GM19193 (cell line): ENCODE results near the gene KRT14.

Experiments
- POLR2A ChIP-seq: IDR thresholded peaks from 4 replicates; pipeline ENCODE4 v1.6.1; 2011; ENCODE audit not compliant: insufficient read depth, insufficient read length; ENCODE audit errors: extremely low read depth

The KRT14 gene

GRCh38 chr17:41579484-41580243, 7.0 kb downstream of the KRT14 start:
- TF ChIP-seq POLR2A = no peak

GRCh38 chr17:41578971-41579370, 7.7 kb downstream of the KRT14 start:
- TF ChIP-seq POLR2A = no peak

DNA sequence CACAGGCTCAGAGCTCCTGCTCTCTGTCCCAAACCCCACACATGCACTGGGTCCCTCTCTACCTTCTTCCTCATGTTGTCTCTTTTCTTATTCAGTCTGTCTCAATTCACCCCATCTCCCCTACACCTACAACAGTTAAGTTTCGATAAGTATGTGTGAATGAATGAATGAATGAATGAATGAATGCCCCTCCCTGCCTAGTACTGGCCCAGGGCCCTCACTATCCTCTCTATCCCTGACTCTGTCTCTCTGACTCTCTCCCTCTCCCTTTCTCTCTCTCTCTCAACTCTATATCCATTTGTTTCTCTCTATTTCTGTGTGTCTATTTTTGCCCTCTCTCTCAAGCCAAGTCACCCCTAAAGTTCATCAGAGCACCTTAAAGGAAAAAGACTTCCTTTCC, 8.2 kb downstream of the KRT14 start:
- TF ChIP-seq POLR2A = no peak

DNA sequence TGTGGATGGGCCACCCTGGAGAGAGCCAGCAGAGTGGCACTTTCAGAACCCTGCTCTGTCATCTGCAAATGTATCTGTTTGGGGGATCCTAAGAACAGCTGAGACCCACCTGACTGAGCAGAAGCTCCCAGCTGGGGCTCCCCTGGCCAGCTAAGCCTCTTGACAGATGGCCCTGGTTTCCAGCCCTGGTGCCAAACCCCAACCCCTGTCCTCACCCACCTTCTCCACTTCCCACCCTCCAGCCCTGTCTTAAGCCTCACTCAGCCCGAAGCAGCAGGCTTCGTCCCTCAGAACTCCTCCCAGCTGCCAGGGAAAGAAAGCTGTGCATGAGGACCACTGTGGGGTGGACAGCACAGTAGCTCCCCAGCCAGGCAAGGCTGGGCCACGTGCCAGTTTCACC, 11.4 kb downstream of the KRT14 start:
- no peak for TF ChIP-seq POLR2A

DNA sequence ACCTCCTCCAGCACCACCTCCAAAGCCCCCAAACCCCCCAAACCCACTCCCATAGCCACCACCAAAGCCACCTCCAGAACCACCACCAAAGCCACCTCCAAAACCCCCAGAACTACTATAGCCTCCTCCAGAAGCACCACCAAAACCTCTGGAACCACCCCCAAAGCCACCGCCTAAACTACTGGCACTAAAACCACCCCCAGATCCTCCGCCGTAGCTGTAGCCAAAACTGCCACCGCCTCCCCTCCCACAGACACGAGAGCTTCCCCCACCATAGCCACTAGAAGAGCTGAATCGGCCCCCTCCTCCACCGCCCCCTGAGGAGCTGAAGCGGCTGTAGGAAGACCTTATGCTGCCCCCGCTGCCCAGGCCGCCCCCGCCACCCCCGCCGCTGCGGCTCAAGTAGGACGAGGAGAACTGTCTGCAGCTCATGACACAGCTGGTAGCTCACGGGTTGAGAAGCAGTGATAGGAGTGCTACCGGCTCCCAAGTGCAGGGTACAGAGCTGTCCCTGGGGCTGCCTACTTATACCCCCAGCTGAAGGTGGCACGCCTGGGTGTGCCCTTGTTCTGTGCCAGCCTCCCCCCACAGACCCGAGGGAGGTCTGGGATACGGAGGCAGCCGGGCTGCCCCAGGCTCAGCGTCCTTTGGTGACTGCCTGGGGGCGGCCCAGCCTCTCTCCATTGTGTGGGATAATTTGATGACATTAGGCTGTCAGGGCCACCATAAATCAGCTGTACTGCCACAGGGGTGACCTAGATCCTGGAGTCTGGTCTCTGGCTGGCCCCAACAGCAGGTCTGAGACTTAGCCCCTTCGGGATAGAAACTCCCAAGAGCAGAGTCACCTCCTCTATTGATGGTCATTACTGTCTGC, 14.9 kb downstream of the KRT14 start, which contains the start of gene KRT9:
Gene KRT9 (minus strand): TSS at position 499 of the 874 bp plus-strand sequence. CDS start 67 bp downstream, at position 432.
- TF ChIP-seq POLR2A = no peak

- TF ChIP-seq POLR2A = no peak
Observed at GRCh38 chr17:41567317-41567716, 19.4 kb downstream of the KRT14 start.

- TF ChIP-seq POLR2A = no peak
Observed at GRCh38 chr17:41565338-41565737, 21.4 kb downstream of the KRT14 start.

DNA sequence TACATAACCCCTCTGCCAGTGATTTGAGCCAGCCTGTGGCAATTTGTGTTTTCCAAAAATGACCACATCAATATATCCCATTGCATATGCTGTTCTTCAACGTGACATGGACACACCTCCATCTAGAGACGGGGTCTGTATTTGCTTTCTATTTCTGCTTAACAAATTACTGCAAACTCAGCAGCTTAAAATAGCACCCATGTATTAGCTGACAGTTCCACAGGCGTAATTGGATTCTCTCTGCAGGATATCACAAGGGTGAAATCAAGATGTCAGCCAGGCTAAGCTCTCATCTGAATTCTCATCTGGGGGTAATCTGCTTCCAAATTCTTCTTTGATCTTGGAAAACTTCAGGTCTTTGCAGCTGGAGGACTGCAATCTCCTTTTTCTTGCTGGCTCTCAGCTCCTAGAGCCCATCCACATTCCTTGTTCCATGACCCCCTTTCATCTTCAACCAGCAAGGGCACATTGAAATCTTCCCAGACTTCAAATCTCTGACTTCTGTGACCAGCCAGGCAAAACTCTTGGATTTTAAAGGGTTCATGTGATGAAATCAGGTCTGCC, 23.0 kb downstream of the KRT14 start:
- no peak for TF ChIP-seq POLR2A

GRCh38 chr17:41561554-41561953, 25.1 kb downstream of the KRT14 start:
- TF ChIP-seq POLR2A = no peak

GRCh38 chr17:41559548-41559947, 27.1 kb downstream of the KRT14 start:
- no peak for TF ChIP-seq POLR2A

DNA sequence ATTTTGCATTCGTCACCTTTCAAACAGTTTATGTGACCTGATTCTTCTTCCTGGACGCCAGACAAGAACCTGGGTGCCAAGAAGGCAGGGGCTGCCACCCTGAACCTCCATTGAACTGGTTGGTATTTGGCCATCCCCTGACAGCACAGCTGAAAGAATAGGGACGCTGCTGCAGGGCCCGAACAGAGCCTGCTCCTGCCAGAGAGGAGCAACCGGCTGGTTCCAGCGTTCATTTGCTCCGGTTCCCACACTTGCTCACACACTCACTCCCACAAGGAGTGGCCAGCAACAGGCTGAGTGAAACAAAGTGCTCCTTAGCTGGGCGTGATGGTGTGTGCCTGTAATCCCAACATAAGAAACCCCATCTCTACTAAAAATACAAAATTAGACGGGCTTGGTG, 29.8 kb downstream of the KRT14 start:
- no peak for TF ChIP-seq POLR2A

GRCh38 chr17:41556306-41556705, 30.4 kb downstream of the KRT14 start:
- TF ChIP-seq POLR2A = no peak

- TF ChIP-seq POLR2A = no peak
Observed at GRCh38 chr17:41555105-41555887, 31.4 kb downstream of the KRT14 start.

DNA sequence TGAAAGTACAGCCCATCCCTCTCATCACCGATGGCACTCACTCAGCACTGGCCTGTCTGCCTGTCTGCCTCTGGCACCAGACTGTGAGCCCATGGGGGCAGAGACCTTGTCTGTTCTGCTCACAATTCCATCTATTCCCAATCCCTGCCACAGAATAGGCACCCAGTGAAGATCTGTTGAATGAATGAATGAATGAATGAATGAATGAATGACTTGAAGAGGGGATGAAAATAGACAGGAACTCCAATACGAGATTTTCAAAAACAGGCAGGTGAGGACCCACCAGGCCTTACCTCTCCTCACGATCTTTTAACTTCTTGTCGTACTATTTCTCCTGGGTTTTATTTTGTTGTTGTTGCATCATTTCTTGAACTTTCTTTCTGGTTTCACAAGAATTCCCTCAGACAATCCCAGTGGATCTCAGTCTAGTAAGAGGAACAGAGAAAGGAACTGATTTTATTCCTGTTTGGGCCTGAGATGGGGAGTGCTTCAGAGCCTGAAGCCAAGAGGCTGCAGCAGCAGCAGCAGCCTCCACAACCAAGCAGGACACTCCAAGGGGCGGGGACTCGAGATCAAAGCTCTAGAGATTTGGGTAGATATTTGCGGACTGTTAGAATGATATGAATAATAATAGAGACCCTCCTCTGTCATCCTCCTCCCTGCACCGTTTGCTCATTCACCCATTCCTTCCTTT, 32.6 kb downstream of the KRT14 start:
- no peak for TF ChIP-seq POLR2A

- TF ChIP-seq POLR2A = no peak
Observed at GRCh38 chr17:41553176-41553575, 33.5 kb downstream of the KRT14 start.

GRCh38 chr17:41552455-41552854, 34.2 kb downstream of the KRT14 start:
- TF ChIP-seq POLR2A = no peak
